HepG2 (cell line): ENCODE data around the gene DYRK1B. TPM values are rescaled to one million over a fixed set of nuclear protein-coding genes. Genes with fewer than 3 reads are reported as not detected.
A peak's percentile ranks its signal among the peaks of the same experiment; 100 is the strongest.

Experiments used
- FOSL1 ChIP-seq: sonication (generic); formaldehyde crosslinking; IDR thresholded peaks from 2 replicates; pipeline ENCODE4 v1.9.0; 2021; ENCODE audit warnings: missing genetic modification reagents, borderline replicate concordance
- GABPB1 ChIP-seq: IDR thresholded peaks from 2 replicates; pipeline ENCODE4 v1.6.1; 2016; ENCODE audit warnings: mild to moderate bottlenecking, missing genetic modification reagents, moderate library complexity, missing compliant biosample characterization
- KAT2B ChIP-seq: fragments of 150-350 bp; IDR thresholded peaks from 2 replicates; pipeline ENCODE4 v1.6.1; 2014; ENCODE audit warnings: low read depth, low read length, borderline replicate concordance
- MIER3 ChIP-seq: IDR thresholded peaks from 2 replicates; pipeline ENCODE4 v1.6.1; 2016; ENCODE audit warnings: missing compliant biosample characterization, borderline replicate concordance
- MYC ChIP-seq: sonication (generic); formaldehyde crosslinking; IDR thresholded peaks from 2 replicates; pipeline ENCODE4 v1.9.0; 2021; ENCODE audit warnings: missing genetic modification reagents, borderline replicate concordance
- NRL ChIP-seq: sonication (generic); formaldehyde crosslinking; IDR thresholded peaks from 2 replicates; pipeline ENCODE4 v1.5.0; 2020; ENCODE audit warnings: missing genetic modification reagents, mild to moderate bottlenecking, moderate library complexity, borderline replicate concordance
- SALL1 ChIP-seq: sonication (generic); formaldehyde crosslinking; IDR thresholded peaks from 2 replicates; pipeline ENCODE4 v1.8.0; 2022; ENCODE audit warnings: mild to moderate bottlenecking, missing genetic modification reagents
- SNAPC2 ChIP-seq: sonication (generic); formaldehyde crosslinking; IDR thresholded peaks from 2 replicates; pipeline ENCODE4 v1.8.1; 2022; ENCODE audit warnings: mild to moderate bottlenecking, missing genetic modification reagents
- STAG1 ChIP-seq: sonication (generic); formaldehyde crosslinking; IDR thresholded peaks from 2 replicates; pipeline ENCODE4 v1.4.0; 2020; ENCODE audit warnings: missing genetic modification reagents
- ZNF501 ChIP-seq: sonication (generic); formaldehyde crosslinking; IDR thresholded peaks from 2 replicates; pipeline ENCODE4 v1.5.1; 2020; ENCODE audit warnings: mild to moderate bottlenecking, moderate library complexity, missing genetic modification reagents
- ZNF687 ChIP-seq: sonication (generic); formaldehyde crosslinking; IDR thresholded peaks from 2 replicates; pipeline ENCODE4 v1.5.1; 2020; ENCODE audit warnings: mild to moderate bottlenecking, missing genetic modification reagents, moderate library complexity
- ZNF788 ChIP-seq: sonication (generic); formaldehyde crosslinking; IDR thresholded peaks from 2 replicates; pipeline ENCODE4 v1.5.0; 2020; ENCODE audit warnings: mild to moderate bottlenecking, missing genetic modification reagents, borderline replicate concordance
- polyA plus RNA-seq, 8 experiments: library from polyadenylated mRNA; depleted of rRNA in 3 of 8; stranded (reverse) in 7 of 8; unstranded in 1 of 8; fragments of >200 nt; fragmentation: Illumina TruSeq in 4 of 8; extraction: Trizol in 4 of 8; gene quantifications; 2 replicates each; pipeline versions ENCODE4 v1.2.1 to v1.2.3, GENCODE V29; 2011 to 2016; ENCODE audit warnings: low read depth in 4 of 8, missing spikeins in 1 of 8, mixed read lengths in 1 of 8; ENCODE audit not compliant: insufficient read depth in 1 of 8
- total RNA-seq, 5 experiments: library from RNA; depleted of rRNA; stranded (reverse); fragments of >200 nt; fragmentation: Illumina TruSeq; extraction: Trizol; gene quantifications; 2 replicates each; pipeline ENCODE4 v1.2.3, GENCODE V29; 2016; ENCODE audit warnings: low read depth in 1 of 5
- TF ChIP-seq, protein P1 (sequence below): sonication (generic); formaldehyde crosslinking; IDR thresholded peaks from 2 replicates; pipeline ENCODE4 v1.4.0; 2020; ENCODE audit warnings: missing genetic modification reagents, borderline replicate concordance
- TF ChIP-seq, protein P2 (sequence below): IDR thresholded peaks from 2 replicates; pipeline ENCODE4 v1.6.1; 2016; ENCODE audit warnings: control low read depth
- TF ChIP-seq, protein P3 (sequence below): sonication (generic); formaldehyde crosslinking; IDR thresholded peaks from 2 replicates; pipeline ENCODE4 v1.8.1; 2023; ENCODE audit warnings: mild to moderate bottlenecking, inconsistent platforms, moderate library complexity, missing genetic modification reagents, borderline replicate concordance
- TF ChIP-seq, protein P4 (sequence below): sonication (generic); formaldehyde crosslinking; IDR thresholded peaks from 2 replicates; pipeline ENCODE4 v1.8.0; 2023; ENCODE audit warnings: mild to moderate bottlenecking, missing genetic modification reagents

Gene DYRK1B
- total and polyA plus RNA-seq, 2 of the 13 experiments (the other 11 are each of a cell fraction or from before 2014, with no cell fraction given): 0.82 to 1.3 TPM

- TF ChIP-seq, protein P1, sequence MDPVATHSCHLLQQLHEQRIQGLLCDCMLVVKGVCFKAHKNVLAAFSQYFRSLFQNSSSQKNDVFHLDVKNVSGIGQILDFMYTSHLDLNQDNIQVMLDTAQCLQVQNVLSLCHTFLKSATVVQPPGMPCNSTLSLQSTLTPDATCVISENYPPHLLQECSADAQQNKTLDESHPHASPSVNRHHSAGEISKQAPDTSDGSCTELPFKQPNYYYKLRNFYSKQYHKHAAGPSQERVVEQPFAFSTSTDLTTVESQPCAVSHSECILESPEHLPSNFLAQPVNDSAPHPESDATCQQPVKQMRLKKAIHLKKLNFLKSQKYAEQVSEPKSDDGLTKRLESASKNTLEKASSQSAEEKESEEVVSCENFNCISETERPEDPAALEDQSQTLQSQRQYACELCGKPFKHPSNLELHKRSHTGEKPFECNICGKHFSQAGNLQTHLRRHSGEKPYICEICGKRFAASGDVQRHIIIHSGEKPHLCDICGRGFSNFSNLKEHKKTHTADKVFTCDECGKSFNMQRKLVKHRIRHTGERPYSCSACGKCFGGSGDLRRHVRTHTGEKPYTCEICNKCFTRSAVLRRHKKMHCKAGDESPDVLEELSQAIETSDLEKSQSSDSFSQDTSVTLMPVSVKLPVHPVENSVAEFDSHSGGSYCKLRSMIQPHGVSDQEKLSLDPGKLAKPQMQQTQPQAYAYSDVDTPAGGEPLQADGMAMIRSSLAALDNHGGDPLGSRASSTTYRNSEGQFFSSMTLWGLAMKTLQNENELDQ (CRISPR knock-in tag): no peak
- TF ChIP-seq SNAPC2 (CRISPR knock-in tag) (no peak), KAT2B (no peak), ZNF687 (peak; percentile 58), STAG1 (CRISPR knock-in tag) (peak; percentile 91), NRL (CRISPR knock-in tag) (0 out of 2 replicates have a peak, but pooled peaks have one; percentile 36), MYC (CRISPR knock-in tag) (peak; percentile 16; the same call in 1 of the 2 replicates), ZNF788 (CRISPR knock-in tag) (no peak), SALL1 (CRISPR knock-in tag) (peak; percentile 55), MIER3 (CRISPR knock-in tag) (no peak), ZNF501 (CRISPR knock-in tag) (peak; percentile 69), GABPB1 (CRISPR knock-in tag) (peak; percentile 25; the same call in 1 of the 2 replicates), FOSL1 (CRISPR knock-in tag) (no peak)
- TF ChIP-seq, protein P2, sequence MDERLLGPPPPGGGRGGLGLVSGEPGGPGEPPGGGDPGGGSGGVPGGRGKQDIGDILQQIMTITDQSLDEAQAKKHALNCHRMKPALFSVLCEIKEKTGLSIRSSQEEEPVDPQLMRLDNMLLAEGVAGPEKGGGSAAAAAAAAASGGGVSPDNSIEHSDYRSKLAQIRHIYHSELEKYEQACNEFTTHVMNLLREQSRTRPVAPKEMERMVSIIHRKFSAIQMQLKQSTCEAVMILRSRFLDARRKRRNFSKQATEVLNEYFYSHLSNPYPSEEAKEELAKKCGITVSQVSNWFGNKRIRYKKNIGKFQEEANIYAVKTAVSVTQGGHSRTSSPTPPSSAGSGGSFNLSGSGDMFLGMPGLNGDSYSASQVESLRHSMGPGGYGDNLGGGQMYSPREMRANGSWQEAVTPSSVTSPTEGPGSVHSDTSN: peak; percentile 69
- TF ChIP-seq, protein P3, sequence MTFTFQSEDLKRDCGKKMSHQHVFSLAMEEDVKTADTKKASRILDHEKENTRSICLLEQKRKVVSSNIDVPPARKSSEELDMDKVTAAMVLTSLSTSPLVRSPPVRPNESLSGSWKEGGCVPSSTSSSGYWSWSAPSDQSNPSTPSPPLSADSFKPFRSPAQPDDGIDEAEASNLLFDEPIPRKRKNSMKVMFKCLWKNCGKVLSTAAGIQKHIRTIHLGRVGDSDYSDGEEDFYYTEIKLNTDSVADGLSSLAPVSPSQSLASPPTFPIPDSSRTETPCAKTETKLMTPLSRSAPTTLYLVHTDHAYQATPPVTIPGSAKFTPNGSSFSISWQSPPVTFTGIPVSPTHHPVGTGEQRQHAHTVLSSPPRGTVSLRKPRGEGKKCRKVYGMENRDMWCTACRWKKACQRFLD: peak; percentile 42; the same call in 1 of the 2 replicates
- TF ChIP-seq, protein P4, sequence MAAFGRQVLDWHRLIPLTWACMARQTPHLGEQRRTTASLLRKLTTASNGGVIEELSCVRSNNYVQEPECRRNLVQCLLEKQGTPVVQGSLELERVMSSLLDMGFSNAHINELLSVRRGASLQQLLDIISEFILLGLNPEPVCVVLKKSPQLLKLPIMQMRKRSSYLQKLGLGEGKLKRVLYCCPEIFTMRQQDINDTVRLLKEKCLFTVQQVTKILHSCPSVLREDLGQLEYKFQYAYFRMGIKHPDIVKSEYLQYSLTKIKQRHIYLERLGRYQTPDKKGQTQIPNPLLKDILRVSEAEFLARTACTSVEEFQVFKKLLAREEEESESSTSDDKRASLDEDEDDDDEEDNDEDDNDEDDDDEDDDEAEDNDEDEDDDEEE (CRISPR knock-in tag): no peak
Measured at GRCh38 chr19:39792999-39793546, 40.9 kb downstream of the DYRK1B start (continued).
